Esophagus muscularis mucosa (tissue), 4 donors: Measurements from ENCODE around the gene SLC10A7. TPM values are rescaled to one million over a fixed set of nuclear protein-coding genes. Genes with fewer than 3 reads are reported as not detected.

ENCODE experiments used
- DNase-seq: peaks from one replicate; pipeline ENCODE4 v3.0.0-alpha.2; 2017; ENCODE audit errors: extremely low spot score
- H3K27ac ChIP-seq, 4 donors: fragments of 200-600 bp; sonication (generic); replicated peaks in 1 of 4; 1 replicate in 3 of 4; 2 replicates in 1 of 4; pipeline ENCODE4 v1.5.1; 2016 to 2019; ENCODE audit warnings: mild to moderate bottlenecking in 1 of 4
- H3K27me3 ChIP-seq, 4 donors: fragments of 200-600 bp; sonication (generic); one replicate each; pipeline versions ENCODE4 v1.5.1 to v1.6.0; 2016 to 2019
- H3K36me3 ChIP-seq, 4 donors: fragments of 200-600 bp; sonication (generic); one replicate each; pipeline ENCODE4 v1.5.1; 2016 to 2019
- H3K4me1 ChIP-seq, 4 donors: fragments of 200-600 bp; sonication (generic); one replicate each; pipeline ENCODE4 v1.5.1; 2016 to 2019
- H3K4me3 ChIP-seq, 4 donors: fragments of 200-600 bp; sonication (generic); 1 replicate in 2 of 4; 2 replicates in 2 of 4; pipeline ENCODE4 v1.5.1; 2016 to 2019; ENCODE audit warnings: mild to moderate bottlenecking in 4 of 4, moderate library complexity in 1 of 4
- H3K9me3 ChIP-seq, 4 donors: fragments of 200-600 bp; sonication (generic); 1 replicate in 3 of 4; 2 replicates in 1 of 4; pipeline ENCODE4 v1.5.1; 2016 to 2019
- EP300 ChIP-seq: sonication (generic); formaldehyde crosslinking; IDR thresholded peaks from one replicate; pipeline ENCODE4 v1.6.1; 2017; ENCODE audit warnings: antibody characterized with exemption
- POLR2A ChIP-seq: fragments of 450-650 bp; IDR thresholded peaks from one replicate; pipeline ENCODE4 v1.6.1; 2017; ENCODE audit warnings: antibody characterized with exemption, moderate library complexity, mild to moderate bottlenecking, low read depth
- POLR2AphosphoS5 ChIP-seq, 2 donors: sonication (generic); formaldehyde crosslinking; IDR thresholded peaks; one replicate each; pipeline ENCODE4 v1.6.1; 2017; ENCODE audit warnings: antibody characterized with exemption in 2 of 2
- WGBS: methylation state at CpG from one replicate; pipeline ENCODE4 v1.1.5; 2018; 5-methylcytosine and 5-hydroxymethylcytosine counted together
- intact Hi-C: fragments of 100-400 bp; cut with DNase I; formaldehyde crosslinking; loops from one replicate; pipeline ENCODE4 v1.15.1; 2023
- total RNA-seq, 4 donors: library from RNA; depleted of rRNA; stranded (reverse); fragments of >200 nt; gene quantifications; one replicate each; pipeline versions ENCODE4 v1.1.0 to v1.2.1, GENCODE V29; 2016
- TF ChIP-seq, protein P1 (sequence below), 3 experiments: fragments of 200-600 bp in 2 of 3; fragments of 450-650 bp in 1 of 3; sonication (generic) in 2 of 3; IDR thresholded peaks; one replicate each; pipeline ENCODE4 v1.5.1; 2017 to 2019; ENCODE audit warnings: antibody characterized with exemption in 3 of 3, mild to moderate bottlenecking in 2 of 3, moderate library complexity in 1 of 3

The SLC10A7 gene
- total RNA-seq, 4 donors from 2014 or later, result 3.3 to 6.2 (median 5.7) TPM

DNA sequence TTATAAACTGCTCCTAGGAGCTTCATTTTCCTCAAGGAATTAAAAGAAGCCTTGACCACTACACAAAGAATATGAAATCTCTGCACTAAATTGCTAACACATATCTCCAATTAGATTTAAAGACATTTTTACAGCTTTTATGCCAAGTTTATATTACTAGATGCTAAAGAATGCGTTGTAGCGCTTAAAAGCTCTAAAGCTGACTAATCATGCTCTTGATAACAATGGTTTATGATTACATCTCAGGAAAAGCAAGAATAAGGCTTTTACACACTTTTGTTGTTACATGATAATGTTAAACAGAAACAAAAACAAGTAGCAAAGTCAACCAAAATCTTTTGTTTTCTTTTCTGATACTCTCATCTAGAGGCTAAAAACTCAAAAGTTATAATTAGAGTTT lies 44.7 kb downstream of the SLC10A7 start:
- H3K27me3 ChIP-seq, result no peaks in the 10 kb centered on the region
- DNase-seq, result no peak
- TF ChIP-seq EP300 (no peak), POLR2AphosphoS5 (IDR thresholded peaks at IDR 0.05) (no peak)

DNA sequence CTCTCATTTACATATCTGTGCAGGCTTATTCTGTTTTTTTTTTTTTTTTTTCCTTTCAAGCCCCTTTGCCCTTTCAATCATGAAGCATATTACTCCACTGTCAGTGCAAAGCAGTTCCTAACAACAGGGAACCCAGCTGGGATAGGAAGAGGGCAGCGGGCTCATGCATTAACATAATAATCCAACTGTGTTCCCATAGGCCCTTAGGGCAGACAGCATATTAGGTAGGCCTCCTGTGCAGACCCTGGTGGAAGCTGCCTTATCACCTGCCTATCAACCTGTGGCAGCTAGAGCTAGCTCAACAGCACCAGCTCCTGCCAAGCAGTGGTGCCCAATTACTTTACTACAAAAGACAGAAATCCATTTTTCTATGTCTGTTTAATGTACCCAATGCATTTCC lies 49.3 kb downstream of the SLC10A7 start:
- no peak overlapping the region for H3K4me3 ChIP-seq
- 89% methylated on average over 1 of the region's 1 CpG for WGBS
- H3K36me3 ChIP-seq, result no peaks in the 10 kb centered on the region
- DNase-seq, result no peak
- no peaks in the 10 kb centered on the region for H3K27me3 ChIP-seq
- H3K27ac ChIP-seq, result no peak overlapping the region
- H3K4me1 ChIP-seq, result no peaks in the 10 kb centered on the region
- no peaks in the 10 kb centered on the region for H3K9me3 ChIP-seq
- intact Hi-C loops, result no loop called here
- TF ChIP-seq POLR2A (no peak), EP300 (no peak), POLR2AphosphoS5 (IDR thresholded peaks at IDR 0.05) (no peak)
- TF ChIP-seq, protein P1, sequence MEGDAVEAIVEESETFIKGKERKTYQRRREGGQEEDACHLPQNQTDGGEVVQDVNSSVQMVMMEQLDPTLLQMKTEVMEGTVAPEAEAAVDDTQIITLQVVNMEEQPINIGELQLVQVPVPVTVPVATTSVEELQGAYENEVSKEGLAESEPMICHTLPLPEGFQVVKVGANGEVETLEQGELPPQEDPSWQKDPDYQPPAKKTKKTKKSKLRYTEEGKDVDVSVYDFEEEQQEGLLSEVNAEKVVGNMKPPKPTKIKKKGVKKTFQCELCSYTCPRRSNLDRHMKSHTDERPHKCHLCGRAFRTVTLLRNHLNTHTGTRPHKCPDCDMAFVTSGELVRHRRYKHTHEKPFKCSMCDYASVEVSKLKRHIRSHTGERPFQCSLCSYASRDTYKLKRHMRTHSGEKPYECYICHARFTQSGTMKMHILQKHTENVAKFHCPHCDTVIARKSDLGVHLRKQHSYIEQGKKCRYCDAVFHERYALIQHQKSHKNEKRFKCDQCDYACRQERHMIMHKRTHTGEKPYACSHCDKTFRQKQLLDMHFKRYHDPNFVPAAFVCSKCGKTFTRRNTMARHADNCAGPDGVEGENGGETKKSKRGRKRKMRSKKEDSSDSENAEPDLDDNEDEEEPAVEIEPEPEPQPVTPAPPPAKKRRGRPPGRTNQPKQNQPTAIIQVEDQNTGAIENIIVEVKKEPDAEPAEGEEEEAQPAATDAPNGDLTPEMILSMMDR (IDR thresholded peaks at IDR 0.05), result no peak

More for the DNA sequence above, 44.7 kb downstream of the SLC10A7 start:
- peaks cover 0 to 5% (median 0%) of the 10 kb centered on the region in 4 donors for H3K36me3 ChIP-seq
- WGBS, result 82% methylated on average over 2 of the region's 2 CpGs
- H3K4me3 ChIP-seq, result no peak overlapping the region
- peaks cover 0 to 7% (median 0%) of the 10 kb centered on the region in 4 donors for H3K9me3 ChIP-seq
- H3K27ac ChIP-seq, result no peak overlapping the region
- intact Hi-C loops, result no loop called here
- H3K4me1 ChIP-seq, result no peaks in the 10 kb centered on the region

DNA sequence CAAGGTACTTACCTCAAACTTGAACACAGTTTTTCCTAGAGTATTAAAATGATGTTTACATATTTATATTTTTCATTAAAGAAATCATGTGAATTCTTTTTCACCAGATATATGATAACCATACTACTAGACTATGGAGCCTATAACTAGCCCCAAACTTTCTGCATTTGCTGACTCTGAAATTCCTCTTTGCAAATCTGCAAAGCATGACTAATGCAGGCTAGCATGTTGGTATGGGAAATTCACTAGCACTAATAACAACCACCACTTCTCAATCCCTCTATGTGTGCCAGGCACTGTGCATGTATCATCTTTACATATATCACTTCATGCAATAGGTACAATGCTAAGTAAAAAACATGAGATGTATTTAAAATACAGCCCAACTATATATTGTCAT lies 51.1 kb downstream of the SLC10A7 start:
- intact Hi-C loops, result no loop called here
- Histone ChIP-seq H3K4me3 (no peak overlapping the region), H3K27me3 (no peaks in the 10 kb centered on the region), H3K4me1 (no peaks in the 10 kb centered on the region), H3K36me3 (no peaks in the 10 kb centered on the region), H3K9me3 (no peaks in the 10 kb centered on the region), H3K27ac (no peak overlapping the region)
- TF ChIP-seq EP300 (no peak), POLR2AphosphoS5 (IDR thresholded peaks at IDR 0.05) (no peak), POLR2A (no peak)
- TF ChIP-seq, protein P1 (IDR thresholded peaks at IDR 0.05), result no peak
- DNase-seq, result no peak

DNA sequence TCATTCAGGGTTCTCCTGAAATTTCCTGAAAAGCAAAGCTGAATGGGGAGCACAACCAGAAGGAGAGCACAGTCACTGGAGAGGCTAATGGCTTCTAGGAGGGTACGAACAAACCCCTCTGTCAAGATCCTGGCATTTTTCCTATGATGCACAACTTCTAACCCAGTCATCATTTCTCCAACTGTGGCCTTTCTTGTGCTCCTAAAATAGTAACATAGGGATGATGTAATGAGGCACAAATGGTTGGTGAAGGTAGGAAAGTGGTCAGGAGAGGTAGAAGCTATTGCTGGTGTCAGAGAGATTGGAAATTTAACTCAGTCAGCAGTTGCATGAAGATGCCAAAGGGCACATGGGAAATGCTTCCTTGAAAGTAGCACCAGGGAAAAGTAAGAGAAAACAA lies 52.7 kb downstream of the SLC10A7 start:
- TF ChIP-seq POLR2AphosphoS5 (IDR thresholded peaks at IDR 0.05) (no peak), EP300 (no peak), POLR2A (no peak)
- TF ChIP-seq, protein P1 (IDR thresholded peaks at IDR 0.05), result no peak
- no peak overlapping the region for H3K27ac ChIP-seq
- H3K4me1 ChIP-seq, result no peaks in the 10 kb centered on the region
- H3K36me3 ChIP-seq, result no peaks in the 10 kb centered on the region
- H3K27me3 ChIP-seq, result no peaks in the 10 kb centered on the region
- WGBS, result 94% methylated on average over 1 of the region's 1 CpG
- H3K4me3 ChIP-seq, result no peak overlapping the region
- no peaks in the 10 kb centered on the region for H3K9me3 ChIP-seq
- DNase-seq, result no peak
- intact Hi-C loops, result no loop called here

- Histone ChIP-seq H3K9me3 (no peaks in the 10 kb centered on the region), H3K4me1 (no peaks in the 10 kb centered on the region), H3K27ac (no peak overlapping the region), H3K4me3 (no peak overlapping the region), H3K27me3 (no peaks in the 10 kb centered on the region), H3K36me3 (no peaks in the 10 kb centered on the region)
- DNase-seq, result no peak
- intact Hi-C loops, result no loop called here
- TF ChIP-seq, protein P1 (IDR thresholded peaks at IDR 0.05), result no peak
- no peak for TF ChIP-seq POLR2A
- TF ChIP-seq POLR2AphosphoS5 (IDR thresholded peaks at IDR 0.05), result no peak
- TF ChIP-seq EP300, result no peak
- 85% methylated on average over 1 of the region's 1 CpG for WGBS
Measured at GRCh38 chr4:146465628-146466027, 56.1 kb downstream of the SLC10A7 start.
